HG03520 (cell line): ENCODE data around the gene GCGR.

Experiments used
- ATAC-seq: cut with Tn5 transposase; IDR thresholded peaks from one replicate; pipeline ENCODE4 v1.9.1; 2021; ENCODE audit warnings: mild to moderate bottlenecking, moderate library complexity; ENCODE audit not compliant: unreplicated experiment

The GCGR gene

DNA sequence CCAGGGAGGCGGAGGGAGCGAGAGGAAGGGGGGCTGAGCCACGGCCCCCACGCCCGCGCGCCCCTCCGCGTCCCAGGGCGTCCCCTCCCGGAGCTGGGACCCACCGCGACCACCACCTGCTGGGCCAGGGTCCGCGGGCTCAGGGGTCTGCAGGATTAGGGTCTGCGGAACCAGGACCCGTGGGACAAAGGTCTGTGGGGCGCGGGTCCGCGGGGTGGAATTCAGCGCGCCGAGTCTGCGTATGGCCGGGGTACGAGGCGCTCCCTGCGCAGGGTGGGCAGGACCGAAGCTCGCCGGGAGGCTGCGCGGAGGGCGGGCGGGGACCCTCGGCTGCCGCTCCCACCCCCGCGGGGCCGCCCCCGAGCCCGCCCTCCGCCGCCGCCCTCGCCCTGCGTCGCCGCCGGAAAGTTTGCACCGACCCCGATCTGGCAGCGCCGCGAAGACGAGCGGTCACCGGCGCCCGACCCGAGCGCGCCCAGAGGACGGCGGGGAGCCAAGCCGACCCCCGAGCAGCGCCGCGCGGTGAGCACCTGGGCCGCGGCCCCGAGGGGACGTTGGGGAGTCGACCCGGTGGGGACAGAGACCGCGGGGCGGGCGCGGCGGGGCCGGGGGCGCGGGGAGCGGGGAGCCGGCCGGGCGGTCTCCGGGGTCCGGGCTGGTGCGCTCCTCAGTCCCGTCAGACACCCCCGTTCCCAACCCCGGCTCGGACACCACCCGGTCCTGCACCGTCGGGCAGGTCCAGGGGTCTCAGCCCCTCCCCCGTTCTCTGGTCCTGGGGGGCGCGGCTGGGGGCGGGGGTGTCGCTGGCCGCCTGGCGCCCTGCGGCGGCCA is at the start of gene GCGR:
GCGR (plus strand) TSS at position 423 of the 831 bp plus-strand sequence. CDS start 4,869 bp downstream, outside the sequence.
- ATAC-seq, result no peak

GRCh38 chr17:81792675-81793615 is 11.0 kb upstream of the GCGR start:
- ATAC-seq, result no peak

DNA sequence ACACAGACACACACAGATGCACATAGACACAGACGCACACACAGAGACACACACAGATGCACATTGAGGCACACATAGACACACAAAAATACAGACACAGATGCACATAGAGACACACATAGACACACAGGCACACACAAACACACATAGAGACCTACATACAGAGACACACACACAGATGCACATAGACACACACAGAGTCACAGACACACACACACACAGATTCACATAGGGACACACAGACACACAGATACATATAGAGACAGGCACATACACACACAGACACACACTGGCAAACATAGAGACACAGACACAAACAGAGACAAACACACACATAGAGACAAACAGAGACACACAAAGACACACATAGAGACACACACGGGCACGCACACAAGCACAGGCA is 9.9 kb upstream of the GCGR start:
- ATAC-seq, result no peak

- ATAC-seq, result no peak
Observed at GRCh38 chr17:81794509-81794908, 9.4 kb upstream of the GCGR start.

DNA sequence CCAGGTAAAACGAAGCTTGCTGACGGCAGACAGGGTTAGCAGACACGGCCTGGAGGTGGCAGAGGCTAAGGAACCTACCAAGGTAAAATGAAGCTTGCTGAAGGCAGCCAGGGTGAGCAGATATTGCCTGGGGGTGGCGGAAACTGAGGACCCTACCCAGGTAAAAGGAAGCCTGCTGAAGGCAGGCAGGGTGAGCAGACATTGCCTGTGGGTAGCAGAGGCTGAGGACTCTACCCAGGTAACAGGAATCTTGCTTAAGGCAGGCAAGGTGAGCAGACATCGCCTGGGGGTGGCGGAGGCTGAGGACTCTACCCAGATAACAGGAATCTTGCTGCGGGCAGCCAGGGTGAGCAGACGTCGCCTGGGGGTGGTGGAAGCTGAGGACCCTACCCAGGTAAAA is 2.6 kb upstream of the GCGR start:
- no peak for ATAC-seq

DNA sequence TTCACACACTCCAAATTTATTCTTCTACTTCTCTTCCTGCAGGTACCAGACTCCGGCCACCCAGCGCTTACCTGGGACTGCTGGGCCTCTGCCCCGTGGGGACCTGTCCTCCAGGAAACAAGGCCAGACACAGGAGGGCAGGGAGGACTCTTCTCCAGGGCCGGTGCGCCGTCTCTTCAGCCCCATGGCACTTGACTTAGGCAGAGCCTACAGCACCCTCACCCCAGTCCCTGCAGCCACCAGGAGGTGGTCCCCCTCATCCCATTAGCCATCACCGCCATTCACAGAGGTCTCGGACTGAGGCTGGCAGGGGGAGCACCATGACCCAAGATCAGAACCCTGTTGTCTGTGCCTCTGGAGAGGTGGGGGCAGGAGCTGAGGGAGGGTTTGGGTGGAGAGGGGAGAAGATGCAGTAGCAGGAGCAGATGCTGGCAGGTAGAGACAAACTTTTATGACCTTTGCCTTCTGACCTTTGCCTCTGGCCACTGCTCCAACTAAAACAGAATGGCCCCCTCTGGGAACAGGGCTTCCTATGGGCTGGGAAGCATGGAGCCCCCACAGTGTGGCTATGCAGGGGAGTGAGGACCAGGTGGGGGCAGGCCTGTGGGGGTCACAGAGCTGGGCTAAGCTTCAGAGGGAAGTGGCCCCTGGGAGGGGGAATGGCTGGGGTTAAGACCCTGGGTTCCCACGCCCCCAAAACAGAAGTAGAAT is 1.7 kb upstream of the GCGR start:
- no peak for ATAC-seq

- no peak for ATAC-seq
Observed at GRCh38 chr17:81802856-81803643, 900 bp upstream of the GCGR start.

- ATAC-seq, result no peak
Observed at GRCh38 chr17:81804559-81805399, 829 bp downstream of the GCGR start.

DNA sequence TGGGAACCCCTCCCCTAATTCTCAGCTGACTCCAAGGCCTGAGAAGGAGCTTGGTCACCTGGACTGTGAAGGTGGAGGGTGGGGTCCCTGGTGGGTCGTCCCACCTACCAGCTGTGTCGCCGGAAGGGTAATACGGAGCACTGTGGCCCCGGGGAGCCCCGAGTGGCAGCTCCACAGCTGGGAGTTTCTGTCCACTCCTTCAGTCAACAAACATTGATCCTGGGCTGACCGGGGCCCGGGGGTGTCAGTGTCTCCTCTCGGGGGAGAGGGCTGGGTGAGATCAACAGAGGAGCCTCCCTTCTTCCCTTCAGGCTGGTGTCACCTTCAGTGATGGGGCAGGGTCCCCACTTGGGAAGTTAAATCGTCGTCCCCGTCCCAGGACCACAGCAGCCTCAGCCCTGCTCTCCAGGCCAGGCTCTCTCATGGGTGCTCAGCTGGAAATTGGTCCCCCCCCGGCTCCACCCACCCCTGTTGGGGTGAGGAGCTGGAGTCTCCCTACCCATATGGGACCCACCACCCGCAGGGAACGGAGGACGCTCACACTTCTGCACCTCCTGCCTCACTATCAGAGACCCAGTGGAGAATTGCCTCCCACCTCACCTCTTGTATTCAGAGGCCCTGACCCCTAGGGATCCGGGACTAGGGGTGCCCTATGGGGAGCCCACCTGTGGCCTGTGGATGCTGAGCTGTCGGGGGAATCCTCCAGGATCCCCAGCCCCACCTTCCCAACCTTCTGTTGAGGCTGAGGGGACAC is 1.9 kb downstream of the GCGR start:
- ATAC-seq, result no peak

DNA sequence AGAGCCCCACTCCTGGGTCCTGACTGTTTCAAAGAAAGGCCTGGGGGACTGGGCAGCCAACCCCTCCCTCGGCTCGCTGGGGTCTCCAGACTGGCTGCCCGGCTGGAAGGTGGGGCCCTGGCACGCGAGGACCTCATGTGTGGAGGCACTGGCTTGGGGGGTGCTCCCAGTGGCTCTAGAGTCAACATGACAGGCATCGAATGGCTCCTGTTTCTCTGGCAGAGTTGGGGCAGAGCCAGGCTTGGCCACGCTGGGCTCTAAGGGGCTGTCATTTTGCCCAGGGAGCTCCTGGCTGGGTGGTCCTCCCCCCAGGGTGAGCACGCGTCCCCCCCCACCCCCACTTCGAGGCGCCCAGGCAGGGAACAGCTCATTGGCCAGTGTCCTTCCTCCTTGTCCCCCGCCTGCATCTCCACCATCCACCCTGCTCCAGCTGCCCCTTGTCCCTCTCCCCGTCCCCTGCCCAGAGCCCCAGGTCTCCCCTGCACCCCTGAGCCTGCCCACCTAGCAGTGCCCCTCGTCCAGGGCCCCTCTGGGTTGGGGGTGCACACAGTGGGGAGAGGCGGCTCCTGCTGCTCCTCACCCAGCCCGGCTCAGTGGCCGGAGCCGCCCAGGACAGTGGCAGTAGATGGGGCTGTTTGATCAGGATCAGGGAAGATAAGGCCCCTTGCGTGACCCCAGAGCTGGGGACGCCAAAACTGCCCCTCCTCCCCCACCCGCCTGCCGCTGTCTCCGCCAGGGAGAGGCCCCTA is 2.7 kb downstream of the GCGR start:
- no peak for ATAC-seq

DNA sequence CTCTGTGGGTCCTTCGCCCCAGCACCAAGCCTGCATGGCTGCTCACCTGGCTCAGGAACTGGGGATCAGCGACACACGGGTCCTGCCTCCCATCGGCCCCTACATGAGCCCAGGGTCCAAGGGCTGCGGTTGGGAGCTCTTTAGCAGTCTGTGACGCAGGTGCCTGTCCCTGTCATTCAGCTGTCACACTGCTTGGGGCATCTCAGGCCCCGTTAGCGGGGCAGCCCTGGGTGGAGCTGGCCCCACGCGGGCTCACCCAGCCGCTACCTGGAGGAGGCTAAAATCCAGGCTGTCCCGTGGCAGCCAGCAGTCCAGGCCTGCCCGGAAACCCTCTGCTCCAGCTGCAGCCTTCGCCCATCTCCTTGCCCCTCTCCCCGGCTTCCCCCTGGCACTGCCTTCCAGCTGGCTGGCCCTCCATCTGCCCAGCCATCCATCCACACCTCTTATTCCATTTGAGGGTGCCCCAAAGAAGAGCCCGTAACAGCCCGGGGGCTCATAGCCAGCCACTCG is 3.3 kb downstream of the GCGR start:
- ATAC-seq, result no peak

DNA sequence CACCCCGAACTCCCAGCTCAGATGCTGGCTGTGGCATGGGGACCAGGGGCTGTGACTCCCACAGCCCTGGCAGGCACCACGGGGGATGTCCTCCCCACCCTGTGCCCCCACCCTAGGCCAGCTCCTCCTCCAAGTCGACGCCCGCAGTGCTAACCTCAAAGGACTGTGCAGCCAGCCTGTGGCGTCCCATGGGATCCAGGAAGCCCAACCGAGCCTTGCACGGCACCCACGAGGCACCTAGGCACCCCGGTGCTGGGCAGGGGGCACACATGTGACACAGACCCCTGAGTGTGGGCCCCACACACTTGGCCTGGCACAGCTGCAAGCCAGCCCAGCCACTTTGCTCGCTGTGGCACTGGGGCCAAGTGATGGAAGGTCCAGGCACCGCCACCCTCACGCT is 3.9 kb downstream of the GCGR start:
- no peak for ATAC-seq

DNA sequence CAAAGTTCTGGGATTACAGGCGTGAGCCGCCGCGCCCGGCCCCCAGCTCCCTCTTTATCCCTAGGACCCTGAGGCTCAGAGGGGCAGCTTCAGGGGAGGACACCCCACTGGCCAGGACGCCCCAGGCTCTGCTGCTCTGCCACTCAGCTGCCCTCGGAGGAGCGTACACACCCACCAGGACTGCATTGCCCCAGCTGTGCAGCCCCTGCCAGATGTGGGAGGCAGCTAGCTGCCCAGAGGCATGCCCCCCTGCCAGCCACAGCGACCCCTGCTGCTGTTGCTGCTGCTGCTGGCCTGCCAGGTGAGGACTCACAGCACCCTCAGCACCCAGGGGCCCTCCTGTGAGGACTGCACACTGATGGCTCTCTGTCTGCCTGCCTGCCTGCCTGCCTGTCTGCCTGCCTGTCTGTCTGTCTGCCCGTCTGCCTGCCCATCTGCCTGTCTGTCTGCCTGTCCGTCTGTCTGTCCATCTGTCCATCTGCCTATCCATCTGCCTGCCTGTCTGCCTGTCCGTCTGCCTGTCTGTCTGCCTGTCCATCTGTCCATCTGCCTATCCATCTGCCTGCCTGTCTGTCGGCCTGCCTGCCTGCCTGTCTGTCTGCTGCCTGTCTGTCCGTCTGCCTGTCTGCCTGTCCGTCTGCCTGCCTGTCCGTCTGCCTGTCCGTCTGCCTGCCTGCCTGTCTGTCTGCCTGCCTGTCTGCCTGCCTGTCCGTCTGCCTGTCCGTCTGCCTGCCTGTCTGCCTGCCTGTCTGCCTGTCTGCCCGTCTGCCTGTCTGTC is 5.0 kb downstream of the GCGR start:
- ATAC-seq, result no peak

DNA sequence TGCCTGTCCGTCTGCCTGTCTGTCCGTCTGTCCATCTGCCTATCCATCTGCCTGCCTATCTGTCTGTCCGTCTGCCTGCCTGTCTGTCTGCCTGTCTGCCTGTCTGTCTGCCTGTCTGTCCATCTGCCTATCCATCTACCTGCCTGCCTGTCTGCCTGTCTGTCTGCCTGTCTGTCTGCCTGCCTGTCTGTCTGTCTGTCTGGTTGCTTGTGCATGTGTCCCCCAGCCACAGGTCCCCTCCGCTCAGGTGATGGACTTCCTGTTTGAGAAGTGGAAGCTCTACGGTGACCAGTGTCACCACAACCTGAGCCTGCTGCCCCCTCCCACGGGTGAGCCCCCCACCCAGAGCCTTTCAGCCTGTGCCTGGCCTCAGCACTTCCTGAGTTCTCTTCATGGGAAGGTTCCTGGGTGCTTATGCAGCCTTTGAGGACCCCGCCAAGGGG is 5.6 kb downstream of the GCGR start:
- no peak for ATAC-seq

- no peak for ATAC-seq
Observed at GRCh38 chr17:81810476-81810875, 6.5 kb downstream of the GCGR start.

GRCh38 chr17:81810892-81811704 is 7.1 kb downstream of the GCGR start:
- ATAC-seq, result no peak
